PC-3 (cell line): ENCODE data around the gene MET. TPM values are rescaled to one million over a fixed set of nuclear protein-coding genes. Genes with fewer than 3 reads are reported as not detected.

Experiments used
- ATAC-seq: fragments of 200-7000 bp; cut with Tn5 transposase; 2 replicates; pipeline ENCODE4 v1.9.1; 2020; ENCODE audit warnings: mild to moderate bottlenecking, moderate library complexity
- BruUV-seq: library from RNA; stranded (reverse); fragments of 400-500 nt; replicated peaks from 2 replicates; lab custom pipeline; 2021; lab: Mats Ljungman, UMichigan
- CTCF ChIA-PET: fragments of 300-600 bp; sonication (Branson Sonifier 250); formaldehyde crosslinking; loops from one replicate; lab custom pipeline; 2022; ENCODE audit warnings: antibody characterized with exemption; lab: Charles Lee
- POLR2A ChIA-PET: fragments of 300-600 bp; sonication (Branson Sonifier 250); formaldehyde crosslinking; loops from one replicate; lab custom pipeline; 2022; ENCODE audit warnings: antibody characterized with exemption; ENCODE audit not compliant: unreplicated experiment; lab: Charles Lee
- DNase-seq: peaks from one replicate; pipeline ENCODE4 v3.0.0-alpha.2; 2015
- H2AFZ ChIP-seq: fragments of 300-600 bp; sonication (generic); 2 replicates; pipeline ENCODE4 v1.6.0; 2016; ENCODE audit warnings: antibody characterized with exemption, low read length
- H3F3A ChIP-seq: fragments of 300-600 bp; sonication (generic); one replicate; pipeline ENCODE4 v1.6.0; 2017; ENCODE audit warnings: antibody characterized with exemption, low read length, control low read depth, mild to moderate bottlenecking; ENCODE audit not compliant: unreplicated experiment
- H3K27ac ChIP-seq: fragments of 300-600 bp; sonication (generic); 2 replicates; pipeline ENCODE4 v1.5.1; 2016; ENCODE audit warnings: mild to moderate bottlenecking, low read length
- H3K27me3 ChIP-seq: fragments of 300-600 bp; sonication (generic); 2 replicates; pipeline ENCODE4 v1.6.1; 2016; ENCODE audit warnings: low read length, mixed read lengths
- H3K36me3 ChIP-seq: fragments of 300-600 bp; sonication (generic); 2 replicates; pipeline ENCODE4 v1.6.1; 2016; ENCODE audit warnings: low read depth, mixed run types, low read length, mixed read lengths
- H3K4me1 ChIP-seq: fragments of 300-600 bp; sonication (generic); 2 replicates; pipeline ENCODE4 v1.5.1; 2016; ENCODE audit warnings: low read length; ENCODE audit not compliant: insufficient read depth
- H3K4me2 ChIP-seq: fragments of 300-600 bp; sonication (generic); 2 replicates; pipeline ENCODE4 v1.6.0; 2016; ENCODE audit warnings: low read length
- H3K4me3 ChIP-seq: fragments of 300-600 bp; sonication (generic); 2 replicates; pipeline ENCODE4 v1.5.1; 2016; ENCODE audit warnings: mild to moderate bottlenecking, low read length, mixed read lengths
- H3K79me2 ChIP-seq: fragments of 300-600 bp; sonication (generic); 2 replicates; pipeline ENCODE4 v1.6.1; 2017; ENCODE audit warnings: low read length, mixed read lengths
- H3K9ac ChIP-seq: fragments of 300-600 bp; sonication (generic); 2 replicates; pipeline ENCODE4 v1.6.0; 2016; ENCODE audit warnings: mild to moderate bottlenecking, low read length
- H3K9me2 ChIP-seq: fragments of 300-600 bp; sonication (generic); replicated peaks from 2 replicates; pipeline ENCODE4 v1.6.1; 2016; ENCODE audit warnings: mixed run types, low read length, mixed read lengths
- H3K9me3 ChIP-seq: fragments of 300-600 bp; sonication (generic); 2 replicates; pipeline ENCODE4 v1.6.1; 2016; ENCODE audit warnings: low read length, mixed read lengths
- H4K20me1 ChIP-seq: fragments of 300-600 bp; sonication (generic); 2 replicates; pipeline ENCODE4 v1.6.1; 2016; ENCODE audit warnings: low read length, mixed read lengths
- EZH2 ChIP-seq: fragments of 300-600 bp; sonication (generic); IDR thresholded peaks from one replicate; pipeline ENCODE4 v1.6.1; 2017; ENCODE audit warnings: antibody characterized with exemption, mild to moderate bottlenecking, low read length; ENCODE audit not compliant: unreplicated experiment
- EZH2phosphoT487 ChIP-seq: fragments of 300-600 bp; sonication (generic); IDR thresholded peaks from 2 replicates; pipeline ENCODE4 v1.6.1; 2018; ENCODE audit warnings: mild to moderate bottlenecking, antibody characterized with exemption, low read length, borderline replicate concordance
- intact Hi-C: fragments of 100-400 bp; cut with micrococcal nuclease; formaldehyde crosslinking; loops from 2 replicates; pipeline ENCODE4 v1.9.0; 2023
- total RNA-seq: library from RNA; depleted of rRNA; stranded (reverse); fragments of >200 nt; gene quantifications from 2 replicates; pipeline ENCODE4 v1.2.3, GENCODE V29; 2014
- TF ChIP-seq, protein P1 (sequence below): fragments of 300-600 bp; sonication (generic); conservative IDR thresholded peaks from 2 replicates; pipeline ENCODE4 v1.5.1; 2017; ENCODE audit warnings: antibody characterized with exemption, low read depth, mild to moderate bottlenecking, low read length

MET gene
- total RNA-seq, 1 experiment from 2014 or later = 118 TPM

DNA sequence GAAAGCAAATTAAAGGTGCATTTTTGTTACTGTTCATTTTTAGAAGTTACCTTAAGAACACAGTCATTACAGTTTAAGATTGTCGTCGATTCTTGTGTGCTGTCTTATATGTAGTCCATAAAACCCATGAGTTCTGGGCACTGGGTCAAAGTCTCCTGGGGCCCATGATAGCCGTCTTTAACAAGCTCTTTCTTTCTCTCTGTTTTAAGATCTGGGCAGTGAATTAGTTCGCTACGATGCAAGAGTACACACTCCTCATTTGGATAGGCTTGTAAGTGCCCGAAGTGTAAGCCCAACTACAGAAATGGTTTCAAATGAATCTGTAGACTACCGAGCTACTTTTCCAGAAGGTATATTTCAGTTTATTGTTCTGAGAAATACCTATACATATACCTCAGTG is 99.6 kb downstream of the MET start:
- H3K9ac ChIP-seq = peak overlapping the region; percentile 71
- H3K9me3 ChIP-seq = no peaks in the 10 kb centered on the region
- H3K4me2 ChIP-seq = peak overlapping the region; percentile 53
- TF ChIP-seq, protein P1, sequence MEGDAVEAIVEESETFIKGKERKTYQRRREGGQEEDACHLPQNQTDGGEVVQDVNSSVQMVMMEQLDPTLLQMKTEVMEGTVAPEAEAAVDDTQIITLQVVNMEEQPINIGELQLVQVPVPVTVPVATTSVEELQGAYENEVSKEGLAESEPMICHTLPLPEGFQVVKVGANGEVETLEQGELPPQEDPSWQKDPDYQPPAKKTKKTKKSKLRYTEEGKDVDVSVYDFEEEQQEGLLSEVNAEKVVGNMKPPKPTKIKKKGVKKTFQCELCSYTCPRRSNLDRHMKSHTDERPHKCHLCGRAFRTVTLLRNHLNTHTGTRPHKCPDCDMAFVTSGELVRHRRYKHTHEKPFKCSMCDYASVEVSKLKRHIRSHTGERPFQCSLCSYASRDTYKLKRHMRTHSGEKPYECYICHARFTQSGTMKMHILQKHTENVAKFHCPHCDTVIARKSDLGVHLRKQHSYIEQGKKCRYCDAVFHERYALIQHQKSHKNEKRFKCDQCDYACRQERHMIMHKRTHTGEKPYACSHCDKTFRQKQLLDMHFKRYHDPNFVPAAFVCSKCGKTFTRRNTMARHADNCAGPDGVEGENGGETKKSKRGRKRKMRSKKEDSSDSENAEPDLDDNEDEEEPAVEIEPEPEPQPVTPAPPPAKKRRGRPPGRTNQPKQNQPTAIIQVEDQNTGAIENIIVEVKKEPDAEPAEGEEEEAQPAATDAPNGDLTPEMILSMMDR = no peak
- TF ChIP-seq EZH2phosphoT487 = no peak
- no peak for TF ChIP-seq EZH2
- H3K27me3 ChIP-seq = no peaks in the 10 kb centered on the region
- ATAC-seq (peak; percentile 6; the same call in 1 of the 2 replicates), DNase-seq (no peak)
- no peak overlapping the region for H2AFZ ChIP-seq
- H3K9me2 ChIP-seq = no peaks in the 10 kb centered on the region
- BruUV-seq = no TSS peak
- CTCF ChIA-PET = interaction anchor here (0.7 kb wide), 1 partner anchor 100 kb away, joined by 4 read pairs; the partner anchor contains the start of gene MET
- peaks cover 13% of the 10 kb centered on the region for H3F3A ChIP-seq
- H3K79me2 ChIP-seq = peaks cover 21% of the 10 kb centered on the region
- H3K4me3 ChIP-seq = no peak overlapping the region
- H4K20me1 ChIP-seq = no peaks in the 10 kb centered on the region
- POLR2A ChIA-PET = interaction anchor here (0.6 to 0.7 kb wide), 4 partner anchors 55 to 179 kb away, joined by 3 to 6 read pairs (median 4); partner anchors contain the start of gene MET
- peak overlapping the region; percentile 95 for H3K27ac ChIP-seq
- peaks cover 63% of the 10 kb centered on the region for H3K36me3 ChIP-seq
- intact Hi-C loops = loop anchor here (5.0 to 10.0 kb wide), 2 partner anchors 44 to 327 kb away; no protein-coding TSS in a partner anchor
- H3K4me1 ChIP-seq = peaks cover 56% of the 10 kb centered on the region

DNA sequence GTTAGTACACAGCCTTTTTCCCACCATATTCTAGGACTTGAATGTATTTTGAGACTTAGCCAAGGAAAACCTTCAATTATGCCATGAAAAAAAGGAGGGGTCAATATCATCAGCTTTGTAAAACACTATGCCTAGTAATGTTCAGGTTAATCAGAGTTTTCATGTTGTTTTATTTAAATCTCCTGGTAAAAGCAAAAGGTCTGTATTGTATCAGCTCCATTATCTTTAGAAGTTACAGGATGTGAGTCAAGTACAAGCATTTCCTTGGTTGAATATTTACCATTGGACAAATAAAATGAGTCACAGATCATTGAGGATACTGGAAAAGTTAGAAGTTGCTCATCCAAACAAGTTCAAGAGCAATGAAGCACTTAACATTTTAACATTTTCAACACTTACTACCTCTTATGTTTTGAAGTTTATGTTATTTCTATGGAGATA is 100.4 kb downstream of the MET start:
- H3K27ac ChIP-seq = peak overlapping the region; percentile 95
- H3K9ac ChIP-seq = peak overlapping the region; percentile 71

More for the DNA sequence above, 100.4 kb downstream of the MET start:
- intact Hi-C loops = loop anchor here (5.0 to 10.0 kb wide), 2 partner anchors 45 to 328 kb away; no protein-coding TSS in a partner anchor
- ATAC-seq = peak; percentile 62
- no peaks in the 10 kb centered on the region for H3K9me2 ChIP-seq
- CTCF ChIA-PET = interaction anchor here (0.6 to 0.7 kb wide), 4 partner anchors 38 to 653 kb away, joined by 3 to 4 read pairs (median 4); partner anchors contain the start of gene MET
- no peaks in the 10 kb centered on the region for H3K9me3 ChIP-seq
- peaks cover 57% of the 10 kb centered on the region for H3K36me3 ChIP-seq
- peak; percentile 87 for DNase-seq
- peak overlapping the region; percentile 53 for H3K4me2 ChIP-seq
- TF ChIP-seq EZH2 = no peak
- TF ChIP-seq, protein P1 = no peak
- no peak overlapping the region for H2AFZ ChIP-seq
- no peaks in the 10 kb centered on the region for H3K27me3 ChIP-seq
- peaks cover 17% of the 10 kb centered on the region for H3F3A ChIP-seq
- H3K4me1 ChIP-seq = peaks cover 60% of the 10 kb centered on the region
- POLR2A ChIA-PET = interaction anchor here (0.6 to 0.8 kb wide), 4 partner anchors 56 to 1347 kb away, joined by 3 to 8 read pairs (median 4); partner anchors contain the start of gene MET
- no TSS peak for BruUV-seq
- H4K20me1 ChIP-seq = no peaks in the 10 kb centered on the region
- H3K79me2 ChIP-seq = peaks cover 21% of the 10 kb centered on the region
- 0 out of 2 replicates have a peak overlapping the region, but pooled peaks have one; percentile 7 for H3K4me3 ChIP-seq
